ENCODE measurements around the gene PCBP3. TPM values are rescaled to one million over a fixed set of nuclear protein-coding genes. Genes with fewer than 3 reads are reported as not detected.

The PCBP3 gene
- total RNA-seq, 1 donor from 2014 or later, result not detected

- no peak overlapping the region for H3K4me3 Mint-ChIP-seq
- DNase-seq (no peak), ATAC-seq (ENCODE audit: low read depth) (no peak)
- TF ChIP-seq CTCF (IDR thresholded peaks at IDR 0.05), result no peak
- H3K9me3 Mint-ChIP-seq, result peaks cover 8% of the 10 kb centered on the region
- intact Hi-C loops (cut with micrococcal nuclease), result no loop called here
- ChIA-PET POLR2A (no interaction called here), CTCF (no interaction called here)
- peaks cover 13% of the 10 kb centered on the region for H3K27me3 Mint-ChIP-seq
- no peaks in the 10 kb centered on the region for H3K4me1 Mint-ChIP-seq
- H3K36me3 Mint-ChIP-seq (ENCODE audit: low read depth), result peaks cover 4% of the 10 kb centered on the region
- no peak overlapping the region for H3K27ac Mint-ChIP-seq
Measured at GRCh38 chr21:45780647-45781046, 137.1 kb downstream of the PCBP3 start.

DNA sequence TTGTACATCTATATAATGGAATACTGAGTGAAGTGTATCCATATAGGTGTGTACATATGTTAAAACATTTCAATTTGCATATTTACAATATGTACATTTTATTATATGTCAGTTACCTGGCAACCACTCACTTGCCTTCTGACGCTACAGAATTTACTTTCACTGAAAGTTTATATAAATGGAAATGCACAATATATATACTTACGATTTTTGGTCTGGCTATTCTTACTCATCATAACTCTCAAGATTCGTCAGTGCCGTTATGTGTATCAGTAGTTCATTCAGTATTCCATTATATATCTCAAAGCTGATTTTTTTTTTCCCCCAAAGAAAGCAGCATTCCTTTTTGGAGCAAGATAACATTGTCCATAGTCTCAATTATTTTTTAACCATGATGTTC lies 138.2 kb downstream of the PCBP3 start:
- TF ChIP-seq CTCF (IDR thresholded peaks at IDR 0.05), result no peak
- Mint-ChIP-seq H3K4me3 (no peak overlapping the region), H3K4me1 (no peaks in the 10 kb centered on the region), H3K36me3 (ENCODE audit: low read depth) (peaks cover 4% of the 10 kb centered on the region), H3K27me3 (peaks cover 10% of the 10 kb centered on the region), H3K9me3 (peaks cover 4% of the 10 kb centered on the region), H3K27ac (no peak overlapping the region)
- ChIA-PET POLR2A (no interaction called here), CTCF (no interaction called here)
- no peak for DNase-seq
- ATAC-seq (ENCODE audit: low read depth), result no peak
- intact Hi-C loops (cut with micrococcal nuclease), result no loop called here

GRCh38 chr21:45786660-45787059 lies 143.1 kb downstream of the PCBP3 start:
- H3K9me3 Mint-ChIP-seq, result no peaks in the 10 kb centered on the region
- ATAC-seq (ENCODE audit: low read depth) (no peak), DNase-seq (no peak)
- H3K27me3 Mint-ChIP-seq, result peaks cover 5% of the 10 kb centered on the region
- H3K4me3 Mint-ChIP-seq, result no peak overlapping the region
- H3K27ac Mint-ChIP-seq, result no peak overlapping the region
- ChIA-PET POLR2A (no interaction called here), CTCF (no interaction called here)
- no peaks in the 10 kb centered on the region for H3K4me1 Mint-ChIP-seq
- intact Hi-C loops (cut with micrococcal nuclease), result no loop called here
- TF ChIP-seq CTCF (IDR thresholded peaks at IDR 0.05), result no peak
- no peaks in the 10 kb centered on the region for H3K36me3 Mint-ChIP-seq (ENCODE audit: low read depth)

GRCh38 chr21:45787371-45787770 lies 143.8 kb downstream of the PCBP3 start:
- ATAC-seq (ENCODE audit: low read depth) (no peak), DNase-seq (no peak)
- intact Hi-C loops (cut with micrococcal nuclease), result no loop called here
- no peak for TF ChIP-seq CTCF (IDR thresholded peaks at IDR 0.05)
- POLR2A ChIA-PET, result no interaction called here
- Mint-ChIP-seq H3K27me3 (peaks cover 5% of the 10 kb centered on the region), H3K36me3 (ENCODE audit: low read depth) (no peaks in the 10 kb centered on the region), H3K27ac (no peak overlapping the region), H3K4me3 (no peak overlapping the region), H3K4me1 (no peaks in the 10 kb centered on the region), H3K9me3 (no peaks in the 10 kb centered on the region)
- CTCF ChIA-PET, result no interaction called here

DNA sequence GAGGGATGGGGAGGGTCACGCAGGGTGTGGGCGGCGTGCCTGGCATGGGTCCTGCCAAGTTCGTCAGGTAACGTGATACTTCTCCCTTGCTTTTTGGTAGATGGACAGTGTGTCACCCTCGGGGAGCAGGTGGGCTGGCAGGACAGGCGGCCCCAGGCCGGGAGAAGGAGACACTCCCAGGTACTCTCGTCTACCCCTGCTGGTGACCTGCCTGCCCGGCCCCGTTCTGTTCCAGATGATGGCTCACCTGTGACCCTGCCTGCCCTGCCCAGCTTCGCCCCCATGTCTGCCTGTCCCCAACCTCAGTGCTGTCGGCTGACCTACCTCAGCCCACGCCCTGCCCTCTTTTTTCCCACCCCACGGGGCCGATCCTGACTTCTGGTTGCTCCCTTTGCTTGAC lies 144.7 kb downstream of the PCBP3 start:
- no peak for ATAC-seq (ENCODE audit: low read depth)
- no peaks in the 10 kb centered on the region for H3K36me3 Mint-ChIP-seq (ENCODE audit: low read depth)
- H3K9me3 Mint-ChIP-seq, result no peaks in the 10 kb centered on the region
- H3K4me3 Mint-ChIP-seq, result no peak overlapping the region
- ChIA-PET CTCF (no interaction called here), POLR2A (no interaction called here)
- intact Hi-C loops (cut with micrococcal nuclease), result no loop called here
- DNase-seq, result no peak
- no peak overlapping the region for H3K27ac Mint-ChIP-seq
- H3K4me1 Mint-ChIP-seq, result no peaks in the 10 kb centered on the region
- TF ChIP-seq CTCF (IDR thresholded peaks at IDR 0.05), result no peak
- peaks cover 5% of the 10 kb centered on the region for H3K27me3 Mint-ChIP-seq
